MM.1S (cell line): ENCODE data around the gene MECP2.

Experiments used
- DNase-seq: peaks from one replicate; pipeline ENCODE4 v3.0.0-alpha.2; 2015
- H2AFZ ChIP-seq: fragments of 300-600 bp; sonication (generic); 2 replicates; pipeline ENCODE4 v1.6.0; 2016; ENCODE audit warnings: antibody characterized with exemption, low read length
- H3F3A ChIP-seq: fragments of 300-600 bp; sonication (generic); 2 replicates; pipeline ENCODE4 v1.6.1; 2016; ENCODE audit warnings: mild to moderate bottlenecking, antibody characterized with exemption, low read length, moderate library complexity, mixed read lengths; ENCODE audit not compliant: insufficient read depth
- H3K27ac ChIP-seq: fragments of 300-600 bp; sonication (generic); 2 replicates; pipeline ENCODE4 v1.5.1; 2016; ENCODE audit warnings: mild to moderate bottlenecking, low read length
- H3K27me3 ChIP-seq: fragments of 300-600 bp; sonication (generic); replicated peaks from 2 replicates; pipeline ENCODE4 v1.6.0; 2016; ENCODE audit warnings: low read length; ENCODE audit not compliant: insufficient read depth
- H3K36me3 ChIP-seq: fragments of 300-600 bp; sonication (generic); replicated peaks from 2 replicates; pipeline ENCODE4 v1.6.1; 2016; ENCODE audit warnings: mild to moderate bottlenecking, low read length, mixed read lengths; ENCODE audit not compliant: insufficient read depth
- H3K4me1 ChIP-seq: fragments of 300-600 bp; sonication (generic); 2 replicates; pipeline ENCODE4 v1.6.1; 2016; ENCODE audit warnings: low read length, mixed read lengths
- H3K4me2 ChIP-seq: fragments of 300-600 bp; sonication (generic); 2 replicates; pipeline ENCODE4 v1.6.0; 2016; ENCODE audit warnings: low read depth, low read length
- H3K4me3 ChIP-seq: fragments of 300-600 bp; sonication (generic); 2 replicates; pipeline ENCODE4 v1.5.1; 2016; ENCODE audit warnings: low read length, mixed read lengths
- H3K79me2 ChIP-seq: fragments of 300-600 bp; sonication (generic); 2 replicates; pipeline ENCODE4 v1.6.1; 2016; ENCODE audit warnings: mixed run types, low read length, mixed read lengths
- H3K9ac ChIP-seq: fragments of 300-600 bp; sonication (generic); 2 replicates; pipeline ENCODE4 v1.6.1; 2016; ENCODE audit warnings: low read length, mixed read lengths
- H3K9me2 ChIP-seq: fragments of 300-600 bp; sonication (generic); replicated peaks from 2 replicates; pipeline ENCODE4 v1.6.1; 2016; ENCODE audit warnings: mild to moderate bottlenecking, low read length, mixed read lengths; ENCODE audit not compliant: insufficient read depth
- H3K9me3 ChIP-seq: fragments of 300-600 bp; sonication (generic); replicated peaks from 2 replicates; pipeline ENCODE4 v1.6.1; 2016; ENCODE audit warnings: mild to moderate bottlenecking, low read length, mixed read lengths; ENCODE audit not compliant: insufficient read depth
- H4K20me1 ChIP-seq: fragments of 300-600 bp; sonication (generic); 2 replicates; pipeline ENCODE4 v1.6.1; 2016; ENCODE audit warnings: mild to moderate bottlenecking, low read length, moderate library complexity, mixed read lengths; ENCODE audit not compliant: insufficient read depth
- EZH2 ChIP-seq: fragments of 300-600 bp; sonication (generic); optimal IDR thresholded peaks from 2 replicates; pipeline ENCODE3; 2017; ENCODE audit warnings: low read depth, mild to moderate bottlenecking, antibody characterized with exemption, low read length, mixed read lengths
- EZH2phosphoT487 ChIP-seq: fragments of 300-600 bp; sonication (generic); IDR thresholded peaks from 2 replicates; pipeline ENCODE4 v1.6.1; 2018; ENCODE audit warnings: antibody characterized with exemption, low read length
- TF ChIP-seq, protein P1 (sequence below): fragments of 300-600 bp; sonication (generic); IDR thresholded peaks from 2 replicates; pipeline ENCODE4 v1.5.1; 2016; ENCODE audit warnings: antibody characterized with exemption, low read length, mixed read lengths

Gene MECP2

DNA sequence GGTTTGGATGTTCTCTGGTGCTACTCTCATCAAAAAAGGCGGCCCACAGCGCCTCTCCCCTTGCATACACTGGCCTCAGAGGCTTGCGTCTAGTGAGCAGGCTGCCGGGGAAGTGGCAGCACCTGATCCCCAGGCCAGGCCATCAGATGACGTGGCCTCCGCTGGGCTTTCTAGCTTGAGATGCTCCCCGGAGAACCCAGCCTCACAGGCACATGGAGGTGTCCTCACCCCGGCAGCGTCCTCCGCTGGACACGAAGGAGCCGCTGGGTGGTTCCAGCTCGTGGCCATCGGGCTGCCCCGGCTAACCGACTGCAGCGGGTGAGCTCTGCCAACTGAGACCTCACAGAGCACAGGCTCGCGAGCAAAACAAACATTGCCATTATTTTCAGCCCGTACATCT is 90.6 kb downstream of the MECP2 start:
- no peak for TF ChIP-seq EZH2
- no peak for TF ChIP-seq EZH2phosphoT487
- TF ChIP-seq, protein P1, sequence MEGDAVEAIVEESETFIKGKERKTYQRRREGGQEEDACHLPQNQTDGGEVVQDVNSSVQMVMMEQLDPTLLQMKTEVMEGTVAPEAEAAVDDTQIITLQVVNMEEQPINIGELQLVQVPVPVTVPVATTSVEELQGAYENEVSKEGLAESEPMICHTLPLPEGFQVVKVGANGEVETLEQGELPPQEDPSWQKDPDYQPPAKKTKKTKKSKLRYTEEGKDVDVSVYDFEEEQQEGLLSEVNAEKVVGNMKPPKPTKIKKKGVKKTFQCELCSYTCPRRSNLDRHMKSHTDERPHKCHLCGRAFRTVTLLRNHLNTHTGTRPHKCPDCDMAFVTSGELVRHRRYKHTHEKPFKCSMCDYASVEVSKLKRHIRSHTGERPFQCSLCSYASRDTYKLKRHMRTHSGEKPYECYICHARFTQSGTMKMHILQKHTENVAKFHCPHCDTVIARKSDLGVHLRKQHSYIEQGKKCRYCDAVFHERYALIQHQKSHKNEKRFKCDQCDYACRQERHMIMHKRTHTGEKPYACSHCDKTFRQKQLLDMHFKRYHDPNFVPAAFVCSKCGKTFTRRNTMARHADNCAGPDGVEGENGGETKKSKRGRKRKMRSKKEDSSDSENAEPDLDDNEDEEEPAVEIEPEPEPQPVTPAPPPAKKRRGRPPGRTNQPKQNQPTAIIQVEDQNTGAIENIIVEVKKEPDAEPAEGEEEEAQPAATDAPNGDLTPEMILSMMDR = no peak
- Histone ChIP-seq H3F3A (peaks cover 14% of the 10 kb centered on the region), H3K4me1 (peaks cover 40% of the 10 kb centered on the region), H3K79me2 (0 out of 2 replicates have a peak, but pooled peaks cover 5% of the 10 kb centered on the region), H2AFZ (no peak overlapping the region), H3K36me3 (no peaks in the 10 kb centered on the region), H3K27me3 (no peaks in the 10 kb centered on the region), H3K9me2 (no peaks in the 10 kb centered on the region), H3K9ac (no peak overlapping the region), H3K4me3 (no peak overlapping the region), H3K27ac (no peak overlapping the region), H4K20me1 (no peaks in the 10 kb centered on the region), H3K9me3 (no peaks in the 10 kb centered on the region), H3K4me2 (no peak overlapping the region)
- no peak for DNase-seq

- no peaks in the 10 kb centered on the region for H3K9me2 ChIP-seq
- H3K27me3 ChIP-seq = no peaks in the 10 kb centered on the region
- no peaks in the 10 kb centered on the region for H3K79me2 ChIP-seq
- H3K27ac ChIP-seq = no peak overlapping the region
- H3K36me3 ChIP-seq = no peaks in the 10 kb centered on the region
- H3K4me2 ChIP-seq = no peak overlapping the region
- no peak overlapping the region for H3K9ac ChIP-seq
- DNase-seq = no peak
- H4K20me1 ChIP-seq = no peaks in the 10 kb centered on the region
- H3K4me3 ChIP-seq = no peak overlapping the region
- no peaks in the 10 kb centered on the region for H3K9me3 ChIP-seq
- H2AFZ ChIP-seq = no peak overlapping the region
- TF ChIP-seq, protein P1 = no peak
- TF ChIP-seq EZH2 = no peak
- TF ChIP-seq EZH2phosphoT487 = no peak
- H3K4me1 ChIP-seq = peaks cover 25% of the 10 kb centered on the region
- peaks cover 6% of the 10 kb centered on the region for H3F3A ChIP-seq
Measured at GRCh38 chrX:154004315-154004714, 93.2 kb downstream of the MECP2 start.

- no peak for TF ChIP-seq EZH2
- H3K9ac ChIP-seq = peak overlapping the region; percentile 33
- H3K79me2 ChIP-seq = no peaks in the 10 kb centered on the region
- peak overlapping the region; percentile 15; the same call in 1 of the 2 replicates for H3K4me3 ChIP-seq
- peak; percentile 67 for DNase-seq
- peak overlapping the region; percentile 80 for H3K27ac ChIP-seq
- H3F3A ChIP-seq = no peaks in the 10 kb centered on the region
- no peaks in the 10 kb centered on the region for H3K27me3 ChIP-seq
- H3K9me2 ChIP-seq = no peaks in the 10 kb centered on the region
- H3K4me1 ChIP-seq = peaks cover 13% of the 10 kb centered on the region
- H2AFZ ChIP-seq = peak overlapping the region; percentile 10; the same call in 1 of the 2 replicates
- no peaks in the 10 kb centered on the region for H3K9me3 ChIP-seq
- H3K36me3 ChIP-seq = no peaks in the 10 kb centered on the region
- peak overlapping the region; percentile 71 for H3K4me2 ChIP-seq
- H4K20me1 ChIP-seq = no peaks in the 10 kb centered on the region
Measured at GRCh38 chrX:154002215-154002719, 95.2 kb downstream of the MECP2 start.

DNA sequence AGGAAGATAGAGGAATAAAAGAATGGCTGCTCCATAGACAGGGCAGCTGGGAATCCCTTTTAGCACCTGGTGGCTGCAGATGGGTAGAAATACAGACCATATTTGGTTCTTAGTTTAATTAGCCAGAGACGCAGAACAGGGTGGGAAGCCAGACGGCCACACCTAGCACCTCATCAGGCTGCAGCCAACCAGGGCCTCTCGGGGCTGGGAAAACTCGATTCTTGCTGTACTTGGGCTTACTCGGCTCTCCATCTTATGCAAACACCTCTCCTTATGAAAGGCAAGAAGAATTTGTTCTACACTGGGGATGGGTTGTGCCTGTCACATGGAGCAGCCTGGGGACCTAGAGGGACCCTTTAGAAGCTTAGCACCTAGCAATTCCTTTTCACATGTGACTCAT is 97.5 kb downstream of the MECP2 start:
- no peak overlapping the region for H3K4me2 ChIP-seq
- peaks cover 13% of the 10 kb centered on the region for H3K4me1 ChIP-seq
- no peaks in the 10 kb centered on the region for H3K9me2 ChIP-seq
- no peak overlapping the region for H3K9ac ChIP-seq
- H3K27me3 ChIP-seq = no peaks in the 10 kb centered on the region
- H2AFZ ChIP-seq = no peak overlapping the region
- H3K79me2 ChIP-seq = no peaks in the 10 kb centered on the region
- no peak overlapping the region for H3K4me3 ChIP-seq
- DNase-seq = no peak
- H3F3A ChIP-seq = no peaks in the 10 kb centered on the region
- H4K20me1 ChIP-seq = no peaks in the 10 kb centered on the region
- no peak overlapping the region for H3K27ac ChIP-seq
- H3K36me3 ChIP-seq = no peaks in the 10 kb centered on the region
- TF ChIP-seq EZH2phosphoT487 (no peak), EZH2 (no peak)
- TF ChIP-seq, protein P1 = no peak
- H3K9me3 ChIP-seq = no peaks in the 10 kb centered on the region
